NK-92 treated with Interleukin-12 subunit alpha and Interleukin-12 subunit beta, amount 100 ng/mL, for 24 hours (cell line): Measurements from ENCODE around the gene XYLT1.
A peak's percentile ranks its signal among the peaks of the same experiment; 100 is the strongest.
"Not testable (repeated sequence)": the region's sequence is repeated elsewhere in the genome, so short reads cannot be mapped to it uniquely, and the experiment has no call there.

Experiments used
- DNase-seq: peaks from one replicate; lab custom pipeline; 2025; lab: John Stamatoyannopoulos, UW

XYLT1 gene

GRCh38 chr16:17431968-17432625 is 38.7 kb downstream of the XYLT1 start:
- no peak for DNase-seq

- no peak for DNase-seq
Measured at GRCh38 chr16:17431012-17431411, 39.7 kb downstream of the XYLT1 start.

GRCh38 chr16:17426451-17426850 is 44.3 kb downstream of the XYLT1 start:
- DNase-seq = no peak

- no peak for DNase-seq
Measured at GRCh38 chr16:17424771-17425170, 46.0 kb downstream of the XYLT1 start.

GRCh38 chr16:17423221-17423620 is 47.5 kb downstream of the XYLT1 start:
- DNase-seq = no peak

- no peak for DNase-seq
Measured at GRCh38 chr16:17420816-17421215, 49.9 kb downstream of the XYLT1 start.

GRCh38 chr16:17419266-17419665 is 51.5 kb downstream of the XYLT1 start:
- DNase-seq = no peak

GRCh38 chr16:17417740-17418139 is 53.0 kb downstream of the XYLT1 start:
- no peak for DNase-seq

- DNase-seq = peak; percentile 36
Measured at GRCh38 chr16:17416461-17417311, 54.1 kb downstream of the XYLT1 start.

GRCh38 chr16:17414916-17415315 is 55.8 kb downstream of the XYLT1 start:
- DNase-seq = no peak

- no peak for DNase-seq
Measured at GRCh38 chr16:17414421-17414820, 56.3 kb downstream of the XYLT1 start.

GRCh38 chr16:17413508-17413907 is 57.3 kb downstream of the XYLT1 start:
- DNase-seq = no peak

- no peak for DNase-seq
Measured at GRCh38 chr16:17412791-17413190, 58.0 kb downstream of the XYLT1 start.

- DNase-seq = no peak
Measured at GRCh38 chr16:17412221-17412620, 58.5 kb downstream of the XYLT1 start.

- DNase-seq = no peak
Measured at GRCh38 chr16:17411263-17411662, 59.5 kb downstream of the XYLT1 start.

GRCh38 chr16:17410316-17410715 is 60.4 kb downstream of the XYLT1 start:
- DNase-seq = not testable (repeated sequence)

GRCh38 chr16:17409894-17410293 is 60.9 kb downstream of the XYLT1 start:
- no peak for DNase-seq

- DNase-seq = no peak
Measured at GRCh38 chr16:17408955-17409441, 61.8 kb downstream of the XYLT1 start.

- DNase-seq = no peak
Measured at GRCh38 chr16:17408296-17408695, 62.5 kb downstream of the XYLT1 start.

GRCh38 chr16:17407321-17407720 is 63.4 kb downstream of the XYLT1 start:
- no peak for DNase-seq

- DNase-seq = no peak
Measured at GRCh38 chr16:17404941-17405689, 65.6 kb downstream of the XYLT1 start.

- no peak for DNase-seq
Measured at GRCh38 chr16:17403859-17404545, 66.8 kb downstream of the XYLT1 start.
